ENCODE measurements around the gene RMDN2. TPM values are rescaled to one million over a fixed set of nuclear protein-coding genes. Genes with fewer than 3 reads are reported as not detected.
"Not testable (repeated sequence)": the region's sequence is repeated elsewhere in the genome, so short reads cannot be mapped to it uniquely, and the experiment has no call there.

The RMDN2 gene
- total RNA-seq, 1 experiment from 2014 or later = 3.2 TPM

- ChIA-PET POLR2A (interaction anchor here (0.6 kb wide), 1 partner anchor 39 kb away, joined by 3 read pairs; no protein-coding TSS in a partner anchor), CTCF (interaction anchor here (0.6 kb wide), 1 partner anchor 66 kb away, joined by 4 read pairs; no protein-coding TSS in a partner anchor)
- intact Hi-C loops (cut with micrococcal nuclease); H3K36me3 Mint-ChIP-seq (ENCODE audit: insufficient read depth, unreplicated experiment); H3K27me3 Mint-ChIP-seq (ENCODE audit: insufficient read depth, unreplicated experiment); H3K27ac Mint-ChIP-seq (ENCODE audit: low read depth, unreplicated experiment); DNase-seq (ENCODE audit: unreplicated experiment); H3K4me3 Mint-ChIP-seq (ENCODE audit: unreplicated experiment); H3K4me1 Mint-ChIP-seq (ENCODE audit: insufficient read depth, unreplicated experiment); BruUV-seq (replicated peaks): not testable (repeated sequence)
- peaks cover 14% of the 10 kb centered on the region for H3K9me3 Mint-ChIP-seq (ENCODE audit: unreplicated experiment)
These were observed 37.6 kb downstream of the RMDN2 start for GRCh38 chr2:37962740-37963121.

GRCh38 chr2:37963901-37964300 is 38.8 kb downstream of the RMDN2 start:
- intact Hi-C loops (cut with micrococcal nuclease); BruUV-seq (replicated peaks); POLR2A ChIA-PET; H3K27ac Mint-ChIP-seq (ENCODE audit: low read depth, unreplicated experiment); H3K4me3 Mint-ChIP-seq (ENCODE audit: unreplicated experiment); H3K4me1 Mint-ChIP-seq (ENCODE audit: insufficient read depth, unreplicated experiment); CTCF ChIA-PET; H3K27me3 Mint-ChIP-seq (ENCODE audit: insufficient read depth, unreplicated experiment); DNase-seq (ENCODE audit: unreplicated experiment); H3K36me3 Mint-ChIP-seq (ENCODE audit: insufficient read depth, unreplicated experiment): not testable (repeated sequence)
- peaks cover 14% of the 10 kb centered on the region for H3K9me3 Mint-ChIP-seq (ENCODE audit: unreplicated experiment)

- H3K4me1 Mint-ChIP-seq (ENCODE audit: insufficient read depth, unreplicated experiment) = no peaks in the 10 kb centered on the region
- no peaks in the 10 kb centered on the region for H3K27me3 Mint-ChIP-seq (ENCODE audit: insufficient read depth, unreplicated experiment)
- intact Hi-C loops (cut with micrococcal nuclease) = no loop called here
- no peak overlapping the region for H3K27ac Mint-ChIP-seq (ENCODE audit: low read depth, unreplicated experiment)
- TF ChIP-seq CTCF (IDR thresholded peaks at IDR 0.05; ENCODE audit: unreplicated experiment) = no peak
- no peaks in the 10 kb centered on the region for H3K36me3 Mint-ChIP-seq (ENCODE audit: insufficient read depth, unreplicated experiment)
- no peak for DNase-seq (ENCODE audit: unreplicated experiment)
- H3K4me3 Mint-ChIP-seq (ENCODE audit: unreplicated experiment) = no peak overlapping the region
- BruUV-seq (replicated peaks) = no TSS peak
- POLR2A ChIA-PET = interaction anchor here (0.6 to 1.1 kb wide), 4 partner anchors 11 to 483 kb away, joined by 3 to 4 read pairs (median 3); no protein-coding TSS in a partner anchor
- CTCF ChIA-PET = interaction anchor here (0.7 to 1.3 kb wide), 5 partner anchors 10 to 410 kb away, joined by 3 to 4 read pairs (median 3); no protein-coding TSS in a partner anchor
- H3K9me3 Mint-ChIP-seq (ENCODE audit: unreplicated experiment) = no peaks in the 10 kb centered on the region
These were observed 41.2 kb downstream of the RMDN2 start for GRCh38 chr2:37966326-37966725.

- ChIA-PET POLR2A (no interaction called here), CTCF (interaction anchor here (1.2 to 1.7 kb wide), 2 partner anchors 12 to 555 kb away, joined by 4 read pairs; no protein-coding TSS in a partner anchor)
- intact Hi-C loops (cut with micrococcal nuclease) = no loop called here
- H3K4me3 Mint-ChIP-seq (ENCODE audit: unreplicated experiment) = no peak overlapping the region
- peaks cover 23% of the 10 kb centered on the region for H3K27me3 Mint-ChIP-seq (ENCODE audit: insufficient read depth, unreplicated experiment)
- H3K27ac Mint-ChIP-seq (ENCODE audit: low read depth, unreplicated experiment) = no peak overlapping the region
- DNase-seq (ENCODE audit: unreplicated experiment) = no peak
- H3K4me1 Mint-ChIP-seq (ENCODE audit: insufficient read depth, unreplicated experiment) = no peaks in the 10 kb centered on the region
- no peaks in the 10 kb centered on the region for H3K36me3 Mint-ChIP-seq (ENCODE audit: insufficient read depth, unreplicated experiment)
- no peaks in the 10 kb centered on the region for H3K9me3 Mint-ChIP-seq (ENCODE audit: unreplicated experiment)
- no peak for TF ChIP-seq CTCF (IDR thresholded peaks at IDR 0.05; ENCODE audit: unreplicated experiment)
- BruUV-seq (replicated peaks) = no TSS peak
These were observed 44.6 kb downstream of the RMDN2 start for GRCh38 chr2:37969731-37970130.

GRCh38 chr2:37971971-37972370 is 46.9 kb downstream of the RMDN2 start:
- no peaks in the 10 kb centered on the region for H3K36me3 Mint-ChIP-seq (ENCODE audit: insufficient read depth, unreplicated experiment)
- no TSS peak for BruUV-seq (replicated peaks)
- no peak overlapping the region for H3K27ac Mint-ChIP-seq (ENCODE audit: low read depth, unreplicated experiment)
- ChIA-PET POLR2A (no interaction called here), CTCF (no interaction called here)
- H3K27me3 Mint-ChIP-seq (ENCODE audit: insufficient read depth, unreplicated experiment) = peaks cover 23% of the 10 kb centered on the region
- no peak overlapping the region for H3K4me3 Mint-ChIP-seq (ENCODE audit: unreplicated experiment)
- DNase-seq (ENCODE audit: unreplicated experiment) = no peak
- intact Hi-C loops (cut with micrococcal nuclease) = no loop called here
- TF ChIP-seq CTCF (IDR thresholded peaks at IDR 0.05; ENCODE audit: unreplicated experiment) = no peak
- H3K9me3 Mint-ChIP-seq (ENCODE audit: unreplicated experiment) = no peaks in the 10 kb centered on the region
- no peaks in the 10 kb centered on the region for H3K4me1 Mint-ChIP-seq (ENCODE audit: insufficient read depth, unreplicated experiment)

Data from MCF 10A (cell line).